ENCODE data around the gene STAM. TPM values are rescaled to one million over a fixed set of nuclear protein-coding genes. Genes with fewer than 3 reads are reported as not detected.
A peak's percentile ranks its signal among the peaks of the same experiment; 100 is the strongest.

The STAM gene
- polyA plus RNA-seq, 1 experiment, result 22.0 TPM

DNA sequence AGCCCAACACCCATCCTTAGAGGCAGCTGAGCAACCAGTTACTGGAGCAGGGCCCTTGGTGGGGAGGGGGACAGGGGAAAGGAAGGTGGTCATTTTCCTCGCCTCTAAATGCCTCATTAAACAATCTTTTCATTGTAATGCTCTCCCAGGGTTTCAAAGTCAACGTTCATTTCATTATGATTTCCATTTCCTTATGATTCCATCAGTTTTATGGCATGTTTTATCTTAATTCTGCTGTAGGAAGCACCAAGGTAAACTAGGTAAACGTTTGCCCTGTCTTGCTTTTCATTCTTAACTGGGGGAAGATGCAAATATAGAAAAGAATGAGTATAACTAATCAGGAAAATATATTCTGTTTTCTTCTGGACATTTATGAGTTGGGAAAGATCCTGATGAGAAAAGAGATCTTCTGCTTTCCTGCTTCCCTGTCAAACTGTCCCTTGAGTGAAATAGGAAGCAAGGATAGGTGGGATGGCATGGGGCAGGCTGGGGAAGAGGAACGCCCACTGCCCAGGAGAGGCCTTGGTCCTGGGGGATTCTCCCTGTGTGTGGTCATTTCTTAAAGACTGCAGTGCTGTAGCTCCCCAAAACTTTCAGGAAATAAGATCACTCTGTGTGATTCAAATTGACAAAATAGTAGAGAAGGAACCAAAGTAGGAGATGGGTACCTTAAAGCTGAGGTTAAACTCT is 87.5 kb downstream of the STAM start:
- CTCF ChIA-PET, result interaction anchor here (0.6 to 1.7 kb wide), 2 partner anchors 10 to 35 kb away, joined by 3 read pairs; no protein-coding TSS in a partner anchor

DNA sequence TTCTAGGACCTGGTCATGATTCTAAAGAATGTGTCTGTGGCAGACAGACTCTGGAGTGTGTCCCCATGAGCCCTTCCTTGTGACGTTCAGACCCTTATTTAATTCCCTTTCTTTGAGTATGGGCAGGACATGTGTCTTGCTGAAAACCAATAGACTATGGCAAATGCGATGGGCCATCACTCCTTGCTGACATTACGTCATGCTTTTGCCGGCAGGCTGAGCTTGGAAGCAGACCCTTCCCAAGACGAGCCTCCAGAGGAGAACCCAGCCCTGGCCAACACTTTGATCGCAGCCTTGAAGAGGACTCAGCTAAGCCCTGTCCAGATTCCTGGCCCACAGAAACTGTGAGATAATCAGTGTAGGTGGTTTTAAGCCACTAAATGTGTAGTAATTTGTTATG is 89.7 kb downstream of the STAM start:
- TF ChIP-seq, protein P1, sequence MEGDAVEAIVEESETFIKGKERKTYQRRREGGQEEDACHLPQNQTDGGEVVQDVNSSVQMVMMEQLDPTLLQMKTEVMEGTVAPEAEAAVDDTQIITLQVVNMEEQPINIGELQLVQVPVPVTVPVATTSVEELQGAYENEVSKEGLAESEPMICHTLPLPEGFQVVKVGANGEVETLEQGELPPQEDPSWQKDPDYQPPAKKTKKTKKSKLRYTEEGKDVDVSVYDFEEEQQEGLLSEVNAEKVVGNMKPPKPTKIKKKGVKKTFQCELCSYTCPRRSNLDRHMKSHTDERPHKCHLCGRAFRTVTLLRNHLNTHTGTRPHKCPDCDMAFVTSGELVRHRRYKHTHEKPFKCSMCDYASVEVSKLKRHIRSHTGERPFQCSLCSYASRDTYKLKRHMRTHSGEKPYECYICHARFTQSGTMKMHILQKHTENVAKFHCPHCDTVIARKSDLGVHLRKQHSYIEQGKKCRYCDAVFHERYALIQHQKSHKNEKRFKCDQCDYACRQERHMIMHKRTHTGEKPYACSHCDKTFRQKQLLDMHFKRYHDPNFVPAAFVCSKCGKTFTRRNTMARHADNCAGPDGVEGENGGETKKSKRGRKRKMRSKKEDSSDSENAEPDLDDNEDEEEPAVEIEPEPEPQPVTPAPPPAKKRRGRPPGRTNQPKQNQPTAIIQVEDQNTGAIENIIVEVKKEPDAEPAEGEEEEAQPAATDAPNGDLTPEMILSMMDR (IDR thresholded peaks at IDR 0.05; ENCODE audit: insufficient read depth, low read depth, low read length), result no peak
- Histone ChIP-seq H3K27me3 (ENCODE audit: control insufficient read depth, insufficient read depth, low read length) (no peaks in the 10 kb centered on the region), H3K4me3 (ENCODE audit: low read depth, low read length) (no peak overlapping the region), H3K36me3 (ENCODE audit: control insufficient read depth, insufficient read depth, low read length) (no peaks in the 10 kb centered on the region)
- ChIA-PET POLR2A (no interaction called here), CTCF (no interaction called here)
- DNase-seq (ENCODE audit: low read depth), result no peak

More for the DNA sequence above, 87.5 kb downstream of the STAM start:
- TF ChIP-seq, protein P1 (IDR thresholded peaks at IDR 0.05; ENCODE audit: insufficient read depth, low read depth, low read length), result no peak
- no peak for DNase-seq (ENCODE audit: low read depth)
- no peaks in the 10 kb centered on the region for H3K36me3 ChIP-seq (ENCODE audit: control insufficient read depth, insufficient read depth, low read length)
- no peak overlapping the region for H3K4me3 ChIP-seq (ENCODE audit: low read depth, low read length)
- no peaks in the 10 kb centered on the region for H3K27me3 ChIP-seq (ENCODE audit: control insufficient read depth, insufficient read depth, low read length)
- POLR2A ChIA-PET, result interaction anchor here (0.7 kb wide), 1 partner anchor 120 kb away, joined by 28 read pairs; no protein-coding TSS in a partner anchor

DNA sequence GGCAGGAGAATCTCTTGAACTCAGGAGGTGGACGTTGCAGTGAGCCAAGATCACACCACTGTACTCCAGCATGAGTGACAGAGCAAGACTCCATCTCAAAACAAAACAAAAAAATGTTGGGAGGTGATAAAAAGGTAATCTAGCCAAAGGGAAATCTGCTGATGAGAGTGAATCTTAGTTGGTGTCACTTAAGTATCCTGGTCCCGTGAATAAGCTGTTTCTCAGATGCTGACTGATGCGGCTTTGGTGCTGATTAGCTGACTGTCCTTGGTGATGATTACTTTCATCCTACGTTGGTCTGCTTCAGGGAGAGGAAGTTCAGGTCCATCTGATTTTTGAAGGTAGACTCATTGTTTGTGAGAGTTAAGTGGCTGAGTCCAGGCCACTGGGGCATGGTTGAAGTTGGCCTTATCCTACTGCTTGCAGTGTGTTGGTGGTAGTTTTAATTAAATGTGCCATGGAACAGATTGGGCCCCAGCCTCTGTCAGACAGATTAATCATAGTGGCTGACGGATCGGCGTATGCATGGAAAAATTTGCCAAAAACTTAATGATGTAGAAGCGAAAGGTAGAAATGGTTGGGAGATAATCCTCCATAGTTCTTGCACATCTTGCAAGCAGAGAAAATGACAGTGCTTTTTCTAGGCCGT is 90.6 kb downstream of the STAM start:
- H3K4me3 ChIP-seq (ENCODE audit: low read depth, low read length), result no peak overlapping the region
- H3K27me3 ChIP-seq (ENCODE audit: control insufficient read depth, insufficient read depth, low read length), result no peaks in the 10 kb centered on the region
- TF ChIP-seq, protein P1 (IDR thresholded peaks at IDR 0.05; ENCODE audit: insufficient read depth, low read depth, low read length), result no peak
- DNase-seq (ENCODE audit: low read depth), result no peak
- ChIA-PET CTCF (no interaction called here), POLR2A (no interaction called here)
- no peaks in the 10 kb centered on the region for H3K36me3 ChIP-seq (ENCODE audit: control insufficient read depth, insufficient read depth, low read length)

DNA sequence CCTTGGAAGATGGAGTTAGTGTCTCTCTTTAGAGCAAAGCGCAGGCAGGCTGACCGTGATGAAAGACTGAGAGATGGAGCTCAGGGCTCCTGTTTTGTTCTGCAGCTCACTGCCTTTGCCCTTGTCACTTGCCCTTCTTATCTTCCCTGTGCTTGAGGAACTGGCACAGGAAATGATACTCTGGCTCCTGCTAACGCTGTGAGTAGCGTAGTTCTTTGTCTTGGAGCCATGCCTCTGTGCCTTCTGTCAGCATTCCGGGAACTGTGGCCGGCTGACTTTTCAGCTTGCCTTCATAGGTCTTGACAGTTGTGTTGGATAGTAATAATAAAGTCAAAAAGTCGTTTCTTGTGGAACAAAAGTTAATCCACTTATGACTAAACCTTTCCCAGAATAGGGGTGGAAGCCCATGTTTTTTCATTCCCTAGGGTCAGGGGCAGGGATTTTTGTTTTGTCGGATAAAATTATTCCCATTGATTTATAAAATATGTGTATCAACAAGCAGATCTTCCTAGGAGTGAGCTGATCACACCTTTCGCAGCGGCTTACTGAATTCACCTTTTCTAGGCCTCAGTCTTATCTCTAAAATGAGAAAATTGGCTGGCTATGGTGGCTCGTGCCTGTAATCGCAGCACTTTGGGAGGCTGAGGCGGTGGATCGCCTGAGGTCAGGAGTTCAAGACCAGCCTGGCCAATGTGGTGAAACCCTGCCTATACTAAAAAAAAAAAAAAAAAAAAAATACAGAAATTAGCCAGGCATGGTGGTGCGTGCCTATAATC is 91.4 kb downstream of the STAM start:
- no peak for DNase-seq (ENCODE audit: low read depth)
- TF ChIP-seq, protein P1 (IDR thresholded peaks at IDR 0.05; ENCODE audit: insufficient read depth, low read depth, low read length), result no peak
- Histone ChIP-seq H3K4me3 (ENCODE audit: low read depth, low read length) (no peak overlapping the region), H3K36me3 (ENCODE audit: control insufficient read depth, insufficient read depth, low read length) (no peaks in the 10 kb centered on the region), H3K27me3 (ENCODE audit: control insufficient read depth, insufficient read depth, low read length) (no peaks in the 10 kb centered on the region)
- ChIA-PET CTCF (interaction anchor here (1.0 to 2.1 kb wide), 5 partner anchors 109 to 504 kb away, joined by 3 to 5 read pairs (median 4); no protein-coding TSS in a partner anchor), POLR2A (no interaction called here)

DNA sequence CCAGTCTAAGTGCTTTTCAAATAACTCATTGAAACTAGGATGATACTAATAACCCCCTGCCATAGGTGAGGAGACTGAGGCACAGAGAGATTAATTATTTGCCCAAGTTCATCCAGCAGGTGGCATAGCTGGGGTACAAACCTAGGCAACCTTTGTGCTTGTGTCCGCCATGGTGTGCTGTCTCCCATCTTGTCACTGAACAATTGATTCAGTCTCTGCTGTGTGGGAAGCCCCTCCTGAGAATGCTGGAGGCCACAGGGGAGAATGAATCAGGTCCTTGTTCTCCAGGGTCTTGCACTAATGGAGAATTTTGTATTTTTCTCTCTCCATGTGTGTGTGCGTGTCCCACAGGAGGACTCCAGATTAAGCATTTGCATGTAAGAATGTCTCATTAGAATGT is 92.3 kb downstream of the STAM start:
- no peak for DNase-seq (ENCODE audit: low read depth)
- H3K4me3 ChIP-seq (ENCODE audit: low read depth, low read length), result no peak overlapping the region
- TF ChIP-seq, protein P1 (IDR thresholded peaks at IDR 0.05; ENCODE audit: insufficient read depth, low read depth, low read length), result peak; percentile 3; the same call in 1 of the 2 replicates
- no peaks in the 10 kb centered on the region for H3K27me3 ChIP-seq (ENCODE audit: control insufficient read depth, insufficient read depth, low read length)
- CTCF ChIA-PET, result interaction anchor here (0.8 to 2.1 kb wide), 19 partner anchors 9 to 919 kb away, joined by 3 to 7 read pairs (median 4); partner anchors contain the start of gene RSU1
- POLR2A ChIA-PET, result no interaction called here
- H3K36me3 ChIP-seq (ENCODE audit: control insufficient read depth, insufficient read depth, low read length), result no peaks in the 10 kb centered on the region

Data from BJ (cell line).